22Rv1 (cell line): Measurements from ENCODE around the gene DRG1.

Experiments
- H3K27ac ChIP-seq: fragments of 450-650 bp; 2 replicates; pipeline ENCODE4 v1.5.1; 2017
- CTCF ChIP-seq: fragments of 450-650 bp; IDR thresholded peaks from 2 replicates; pipeline ENCODE4 v1.5.1; 2017; ENCODE audit warnings: mild to moderate bottlenecking
- ZFX ChIP-seq: fragments of 450-650 bp; IDR thresholded peaks from 2 replicates; pipeline ENCODE4 v1.6.1; 2017; ENCODE audit warnings: antibody characterized with exemption, borderline replicate concordance

The DRG1 gene

GRCh38 chr22:31399211-31400022, at the start of gene DRG1:
Gene DRG1, plus strand, starts transcription at chr22:31399604. Its CDS starts 80 bp downstream, at chr22:31399684.
- TF ChIP-seq ZFX (no peak), CTCF (no peak)
- H3K27ac ChIP-seq = peak within 1 kb of the TSS; percentile 70

GRCh38 chr22:31349960-31350359, 49.4 kb upstream of the DRG1 start:
- TF ChIP-seq ZFX (no peak), CTCF (no peak)
- H3K27ac ChIP-seq = no peak overlapping the region; the same call in 1 of the 2 replicates

- H3K27ac ChIP-seq = no peak overlapping the region
- TF ChIP-seq ZFX (no peak), CTCF (no peak)
Measured at GRCh38 chr22:31350410-31350863, 49.0 kb upstream of the DRG1 start.

- TF ChIP-seq ZFX (no peak), CTCF (no peak)
- no peak overlapping the region for H3K27ac ChIP-seq
Measured at GRCh38 chr22:31354515-31354914, 44.9 kb upstream of the DRG1 start.

GRCh38 chr22:31360029-31360428, 39.4 kb upstream of the DRG1 start:
- no peak overlapping the region for H3K27ac ChIP-seq
- TF ChIP-seq ZFX = no peak
- no peak for TF ChIP-seq CTCF

- TF ChIP-seq CTCF = no peak
- TF ChIP-seq ZFX = no peak
- H3K27ac ChIP-seq = no peak overlapping the region
Measured at GRCh38 chr22:31361743-31362142, 37.7 kb upstream of the DRG1 start.

GRCh38 chr22:31363885-31364465, 35.4 kb upstream of the DRG1 start:
- no peak overlapping the region for H3K27ac ChIP-seq
- TF ChIP-seq CTCF (no peak), ZFX (no peak)
